GM23338 (cell line): Measurements from ENCODE around the gene THTPA. TPM values are rescaled to one million over a fixed set of nuclear protein-coding genes. Genes with fewer than 3 reads are reported as not detected.
A peak's percentile ranks its signal among the peaks of the same experiment; 100 is the strongest.

ENCODE experiments used
- ATAC-seq: fragments of 200-7000 bp; cut with Tn5 transposase; 3 replicates; pipeline ENCODE4 v1.9.1; 2020
- DNase-seq: peaks from one replicate; pipeline ENCODE4 v3.0.0-alpha.2; 2015; ENCODE audit warnings: low spot score
- H2AFZ ChIP-seq: fragments of 200-600 bp; sonication (generic); 2 replicates; pipeline ENCODE4 v1.8.0; 2016; ENCODE audit warnings: antibody characterized with exemption, mild to moderate bottlenecking, moderate library complexity
- H3F3A ChIP-seq: fragments of 200-600 bp; sonication (generic); replicated peaks from 2 replicates; pipeline ENCODE4 v1.8.0; 2017; ENCODE audit warnings: antibody characterized with exemption, mixed run types, low read depth
- H3K27ac ChIP-seq: fragments of 200-600 bp; sonication (generic); 2 replicates; pipeline ENCODE4 v1.6.1; 2016; ENCODE audit warnings: low read depth
- H3K27me3 ChIP-seq: fragments of 200-600 bp; sonication (generic); 2 replicates; pipeline ENCODE4 v1.8.0; 2016; ENCODE audit warnings: mild to moderate bottlenecking, mixed run types, moderate library complexity; ENCODE audit not compliant: insufficient read depth
- H3K36me3 ChIP-seq: fragments of 200-600 bp; sonication (generic); 2 replicates; pipeline ENCODE4 v1.8.0; 2016; ENCODE audit warnings: mild to moderate bottlenecking; ENCODE audit not compliant: insufficient read depth
- H3K4me1 ChIP-seq: fragments of 200-600 bp; sonication (generic); 2 replicates; pipeline ENCODE4 v1.8.0; 2016; ENCODE audit warnings: mild to moderate bottlenecking, moderate library complexity; ENCODE audit not compliant: insufficient read depth
- H3K4me2 ChIP-seq: fragments of 200-600 bp; sonication (generic); 2 replicates; pipeline ENCODE4 v1.7.1; 2017; ENCODE audit warnings: mixed run types
- H3K4me3 ChIP-seq: fragments of 200-600 bp; sonication (generic); 2 replicates; pipeline ENCODE4 v1.6.1; 2016; ENCODE audit warnings: mixed run types
- H3K79me2 ChIP-seq: fragments of 200-600 bp; sonication (generic); replicated peaks from 2 replicates; pipeline ENCODE4 v1.8.0; 2017; ENCODE audit warnings: mild to moderate bottlenecking; ENCODE audit not compliant: insufficient read depth
- H3K9me2 ChIP-seq: fragments of 200-600 bp; sonication (generic); 2 replicates; pipeline ENCODE4 v1.8.0; 2017; ENCODE audit not compliant: insufficient read depth
- H4K20me1 ChIP-seq: fragments of 200-600 bp; sonication (generic); replicated peaks from 2 replicates; pipeline ENCODE4 v1.8.0; 2017; ENCODE audit warnings: mild to moderate bottlenecking; ENCODE audit not compliant: insufficient read depth
- H3K27ac Mint-ChIP-seq: 2 replicates; pipeline ENCODE4 v1.8.0; 2020; ENCODE audit warnings: inconsistent platforms, mild to moderate bottlenecking, moderate library complexity, mixed read lengths
- H3K27me3 Mint-ChIP-seq: 3 replicates; pipeline ENCODE4 v1.8.0; 2022; ENCODE audit warnings: low read depth, mild to moderate bottlenecking, moderate library complexity, mixed read lengths, inconsistent platforms; ENCODE audit not compliant: insufficient read depth, poor library complexity
- H3K36me3 Mint-ChIP-seq: 3 replicates; pipeline ENCODE4 v1.8.0; 2021; ENCODE audit warnings: low read depth, mild to moderate bottlenecking, inconsistent platforms, moderate library complexity, mixed read lengths
- H3K4me1 Mint-ChIP-seq: 3 replicates; pipeline ENCODE4 v1.8.0; 2020; ENCODE audit warnings: mild to moderate bottlenecking, inconsistent platforms, mixed read lengths
- H3K4me3 Mint-ChIP-seq: 3 replicates; pipeline ENCODE4 v1.8.0; 2021; ENCODE audit warnings: moderate library complexity, mild to moderate bottlenecking, inconsistent platforms, mixed read lengths
- H3K9me3 Mint-ChIP-seq: 3 replicates; pipeline ENCODE4 v1.8.0; 2020; ENCODE audit warnings: moderate library complexity, mild to moderate bottlenecking, inconsistent platforms, mixed read lengths
- CREB1 ChIP-seq: fragments of 250-450 bp; sonication (Bioruptor Pico); IDR thresholded peaks from 2 replicates; pipeline ENCODE4 v1.5.0; 2020; ENCODE audit warnings: low read depth, mild to moderate bottlenecking, moderate library complexity
- CTCF ChIP-seq, 2 experiments: fragments of 200-600 bp in 1 of 2; sonication (generic) in 1 of 2; conservative IDR thresholded peaks; 2 replicates each; pipeline versions ENCODE4 v1.5.1 to v1.6.1; 2016 to 2017; ENCODE audit warnings: antibody characterized with exemption in 2 of 2, low read depth in 2 of 2, mild to moderate bottlenecking in 2 of 2, moderate library complexity in 1 of 2
- ETS1 ChIP-seq: IDR thresholded peaks from 2 replicates; pipeline ENCODE4 v1.6.1; 2016; ENCODE audit warnings: antibody characterized with exemption
- EZH2 ChIP-seq: fragments of 200-600 bp; sonication (generic); IDR thresholded peaks from one replicate; pipeline ENCODE4 v1.8.0; 2017; ENCODE audit warnings: antibody characterized with exemption, mild to moderate bottlenecking, low read depth; ENCODE audit not compliant: unreplicated experiment
- EZH2phosphoT487 ChIP-seq: fragments of 200-600 bp; sonication (generic); IDR thresholded peaks from one replicate; pipeline ENCODE4 v1.8.1; 2018; ENCODE audit warnings: antibody characterized with exemption; ENCODE audit not compliant: unreplicated experiment
- JUNB ChIP-seq: IDR thresholded peaks from one replicate; pipeline ENCODE4 v1.6.1; 2016; ENCODE audit warnings: antibody characterized with exemption; ENCODE audit not compliant: unreplicated experiment
- NANOG ChIP-seq: IDR thresholded peaks from 2 replicates; pipeline ENCODE4 v1.6.1; 2016; ENCODE audit warnings: antibody characterized with exemption, borderline replicate concordance
- POLR2AphosphoS5 ChIP-seq: IDR thresholded peaks from 2 replicates; pipeline ENCODE4 v1.6.1; 2016; ENCODE audit warnings: antibody characterized with exemption, low read depth
- REST ChIP-seq: IDR thresholded peaks from one replicate; pipeline ENCODE4 v1.6.1; 2018; ENCODE audit warnings: antibody characterized with exemption; ENCODE audit not compliant: unreplicated experiment
- STAT1 ChIP-seq: IDR thresholded peaks from one replicate; pipeline ENCODE4 v1.6.1; 2016; ENCODE audit warnings: antibody characterized with exemption; ENCODE audit not compliant: unreplicated experiment
- ZNF114 ChIP-seq: fragments of 250-450 bp; sonication (Bioruptor Pico); IDR thresholded peaks from 2 replicates; pipeline ENCODE4 v1.5.0; 2020; ENCODE audit warnings: mild to moderate bottlenecking, moderate library complexity
- ZNF331 ChIP-seq: fragments of 250-450 bp; sonication (Bioruptor Pico); IDR thresholded peaks from 2 replicates; pipeline ENCODE4 v1.5.0; 2020; ENCODE audit warnings: low read depth, mild to moderate bottlenecking, moderate library complexity
- ZNF462 ChIP-seq: fragments of 250-450 bp; sonication (Bioruptor Pico); IDR thresholded peaks from 2 replicates; pipeline ENCODE4 v1.5.0; 2020; ENCODE audit warnings: mild to moderate bottlenecking, moderate library complexity
- polyA plus RNA-seq: library from polyadenylated mRNA; unstranded; fragments of >200 nt; fragmentation: Nextera tagmentation; extraction: Ambion mirVana; gene quantifications from 2 replicates; pipeline ENCODE4 v1.2.1, GENCODE V29; 2016
- total RNA-seq: library from RNA; depleted of rRNA; stranded (reverse); fragments of >200 nt; shearing (Covaris generic); gene quantifications from 2 replicates; pipeline ENCODE4 v1.2.3, GENCODE V29; 2014

THTPA gene
- total and polyA plus RNA-seq, 2 experiments from 2014 or later = 8.6 to 21.3 TPM

GRCh38 chr14:23555533-23555881 lies 564 bp upstream of the THTPA start:
- peaks cover 46% of the 10 kb centered on the region for H3K4me1 Mint-ChIP-seq
- H3K4me3 Mint-ChIP-seq = peak overlapping the region; percentile 92
- ATAC-seq = peak; percentile 0; the same call in 2 of the 3 replicates

More at GRCh38 chr14:23555533-23555881, 564 bp upstream of the THTPA start:
- peak overlapping the region; percentile 92; the same call in 1 of the 2 replicates for H3K27ac Mint-ChIP-seq
- peaks cover 13% of the 10 kb centered on the region; the same call in 1 of the 2 replicates for H3F3A ChIP-seq
- no peaks in the 10 kb centered on the region for H3K9me2 ChIP-seq
- TF ChIP-seq ZNF331 (CRISPR knock-in tag) (no peak), ZNF114 (CRISPR knock-in tag) (no peak), CTCF (conservative IDR thresholded peaks at IDR 0.05; ENCODE audit: low read depth in 2 of 2) (no peak), POLR2AphosphoS5 (no peak), CREB1 (CRISPR knock-in tag) (no peak), NANOG (no peak), EZH2phosphoT487 (no peak), REST (no peak), ZNF462 (no peak), ETS1 (no peak), JUNB (no peak), STAT1 (no peak), EZH2 (no peak)
- peak overlapping the region; percentile 95 for H3K4me2 ChIP-seq
- peaks cover 9% of the 10 kb centered on the region for H3K27me3 Mint-ChIP-seq
- no peaks in the 10 kb centered on the region; the same call in 1 of the 2 replicates for H3K36me3 ChIP-seq
- H3K36me3 Mint-ChIP-seq = peaks cover 28% of the 10 kb centered on the region
- H3K79me2 ChIP-seq = peaks cover 26% of the 10 kb centered on the region
- H3K9me3 Mint-ChIP-seq = no peaks in the 10 kb centered on the region
- DNase-seq = no peak
- H2AFZ ChIP-seq = no peak overlapping the region; the same call in 1 of the 2 replicates
- H3K4me1 ChIP-seq = peaks cover 42% of the 10 kb centered on the region
- H3K4me3 ChIP-seq = peak overlapping the region; percentile 74
- no peaks in the 10 kb centered on the region for H3K27me3 ChIP-seq
- H4K20me1 ChIP-seq = no peaks in the 10 kb centered on the region; the same call in 1 of the 2 replicates
- no peak overlapping the region for H3K27ac ChIP-seq
